GM19468 (cell line): Measurements from ENCODE around the gene SLC26A1.
"Not testable (repeated sequence)": the region's sequence is repeated elsewhere in the genome, so short reads cannot be mapped to it uniquely, and the experiment has no call there.

ENCODE experiments used
- ATAC-seq: cut with Tn5 transposase; IDR thresholded peaks from one replicate; pipeline ENCODE4 v1.9.1; 2021; ENCODE audit warnings: mild to moderate bottlenecking, moderate library complexity, moderate number of reproducible peaks; ENCODE audit not compliant: unreplicated experiment; ENCODE audit errors: extremely low read depth

Gene SLC26A1

GRCh38 chr4:945274-946102 is 47.7 kb downstream of the SLC26A1 start:
- no peak for ATAC-seq

GRCh38 chr4:939508-939907 is 53.7 kb downstream of the SLC26A1 start:
- ATAC-seq = not testable (repeated sequence)
